HepG2 (cell line): Measurements from ENCODE around the gene ITGB8.

Source experiments
- GZF1 ChIP-seq: sonication (generic); formaldehyde crosslinking; IDR thresholded peaks from 2 replicates; pipeline ENCODE4 v1.5.1; 2020; ENCODE audit warnings: mild to moderate bottlenecking, missing genetic modification reagents
- NFE2L1 ChIP-seq: sonication (generic); formaldehyde crosslinking; IDR thresholded peaks from 2 replicates; pipeline ENCODE4 v1.4.0; 2020; ENCODE audit warnings: missing genetic modification reagents, mild to moderate bottlenecking, borderline replicate concordance
- NFE2L2 ChIP-seq: fragments of 150-350 bp; IDR thresholded peaks from 2 replicates; pipeline ENCODE4 v1.6.1; 2014; ENCODE audit warnings: low read length
- NFKBIZ ChIP-seq: IDR thresholded peaks from 2 replicates; pipeline ENCODE4 v1.6.1; 2018; ENCODE audit warnings: missing genetic modification reagents, missing compliant biosample characterization
- POLR2A ChIP-seq, 2 experiments: IDR thresholded peaks; 2 replicates each; pipeline ENCODE4 v1.6.1; 2011; ENCODE audit warnings: low read depth in 2 of 2, low read length in 2 of 2, mild to moderate bottlenecking in 1 of 2, moderate library complexity in 1 of 2; ENCODE audit not compliant: insufficient read depth in 1 of 2
- REL ChIP-seq: sonication (generic); formaldehyde crosslinking; conservative IDR thresholded peaks from 2 replicates; pipeline ENCODE4 v1.8.0; 2022; ENCODE audit warnings: mild to moderate bottlenecking, missing genetic modification reagents, moderate library complexity
- TBP ChIP-seq: sonication (generic); formaldehyde crosslinking; IDR thresholded peaks from 2 replicates; pipeline ENCODE4 v1.5.0; 2020; ENCODE audit warnings: missing genetic modification reagents
- TCF7L2 ChIP-seq: IDR thresholded peaks from 2 replicates; pipeline ENCODE4 v1.6.1; 2011; ENCODE audit warnings: mild to moderate bottlenecking, low read depth, low read length, moderate library complexity
- ZNF460 ChIP-seq: sonication (generic); formaldehyde crosslinking; IDR thresholded peaks from 2 replicates; pipeline ENCODE4 v1.5.1; 2020; ENCODE audit warnings: missing genetic modification reagents, mild to moderate bottlenecking, borderline replicate concordance
- ZNF468 ChIP-seq: sonication (generic); formaldehyde crosslinking; IDR thresholded peaks from 2 replicates; pipeline ENCODE4 v1.8.0; 2022; ENCODE audit warnings: mild to moderate bottlenecking, moderate library complexity, missing genetic modification reagents
- ZNF614 ChIP-seq: IDR thresholded peaks from 2 replicates; pipeline ENCODE4 v1.6.1; 2018; ENCODE audit warnings: missing biosample characterization, missing genetic modification reagents, inconsistent platforms, borderline replicate concordance
- TF ChIP-seq, protein P1 (sequence below): sonication (generic); formaldehyde crosslinking; IDR thresholded peaks from 2 replicates; pipeline ENCODE4 v1.5.0; 2020; ENCODE audit warnings: mild to moderate bottlenecking, missing genetic modification reagents, moderate library complexity
- TF ChIP-seq, protein P2 (sequence below): sonication (generic); formaldehyde crosslinking; IDR thresholded peaks from 2 replicates; pipeline ENCODE4 v1.8.1; 2023; ENCODE audit warnings: mild to moderate bottlenecking, missing genetic modification reagents
- TF ChIP-seq, protein P3 (sequence below): sonication (generic); formaldehyde crosslinking; IDR thresholded peaks from 2 replicates; pipeline ENCODE4 v1.4.0; 2020; ENCODE audit warnings: missing genetic modification reagents

DNA sequence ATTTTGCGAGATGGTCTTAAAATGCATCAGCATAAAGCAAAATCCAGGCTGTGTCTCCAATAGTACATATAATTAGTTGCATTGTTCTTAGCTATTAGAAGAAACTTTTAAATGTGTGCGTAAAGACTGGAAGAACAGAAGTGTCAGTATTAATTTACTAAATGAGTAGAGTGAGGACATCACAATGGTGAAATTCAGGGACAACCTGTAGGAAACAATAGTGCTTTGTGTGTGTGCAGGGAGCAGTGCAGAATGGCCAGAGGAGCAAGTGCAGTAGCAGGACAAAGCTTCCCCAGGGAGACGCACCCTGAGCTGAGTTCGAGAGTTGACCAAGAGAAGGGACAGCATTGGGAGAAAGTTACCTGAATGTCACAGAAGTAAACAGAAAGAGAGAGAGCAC lies 13.7 kb downstream of the ITGB8 start:
- TF ChIP-seq NFE2L1 (CRISPR knock-in tag): no peak
- TF ChIP-seq NFKBIZ: no peak
- TF ChIP-seq, protein P1, sequence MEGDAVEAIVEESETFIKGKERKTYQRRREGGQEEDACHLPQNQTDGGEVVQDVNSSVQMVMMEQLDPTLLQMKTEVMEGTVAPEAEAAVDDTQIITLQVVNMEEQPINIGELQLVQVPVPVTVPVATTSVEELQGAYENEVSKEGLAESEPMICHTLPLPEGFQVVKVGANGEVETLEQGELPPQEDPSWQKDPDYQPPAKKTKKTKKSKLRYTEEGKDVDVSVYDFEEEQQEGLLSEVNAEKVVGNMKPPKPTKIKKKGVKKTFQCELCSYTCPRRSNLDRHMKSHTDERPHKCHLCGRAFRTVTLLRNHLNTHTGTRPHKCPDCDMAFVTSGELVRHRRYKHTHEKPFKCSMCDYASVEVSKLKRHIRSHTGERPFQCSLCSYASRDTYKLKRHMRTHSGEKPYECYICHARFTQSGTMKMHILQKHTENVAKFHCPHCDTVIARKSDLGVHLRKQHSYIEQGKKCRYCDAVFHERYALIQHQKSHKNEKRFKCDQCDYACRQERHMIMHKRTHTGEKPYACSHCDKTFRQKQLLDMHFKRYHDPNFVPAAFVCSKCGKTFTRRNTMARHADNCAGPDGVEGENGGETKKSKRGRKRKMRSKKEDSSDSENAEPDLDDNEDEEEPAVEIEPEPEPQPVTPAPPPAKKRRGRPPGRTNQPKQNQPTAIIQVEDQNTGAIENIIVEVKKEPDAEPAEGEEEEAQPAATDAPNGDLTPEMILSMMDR (CRISPR knock-in tag): no peak
- no peak for TF ChIP-seq REL (CRISPR knock-in tag)
- TF ChIP-seq ZNF614 (CRISPR knock-in tag): no peak
- no peak for TF ChIP-seq GZF1 (CRISPR knock-in tag)
- TF ChIP-seq, protein P2, sequence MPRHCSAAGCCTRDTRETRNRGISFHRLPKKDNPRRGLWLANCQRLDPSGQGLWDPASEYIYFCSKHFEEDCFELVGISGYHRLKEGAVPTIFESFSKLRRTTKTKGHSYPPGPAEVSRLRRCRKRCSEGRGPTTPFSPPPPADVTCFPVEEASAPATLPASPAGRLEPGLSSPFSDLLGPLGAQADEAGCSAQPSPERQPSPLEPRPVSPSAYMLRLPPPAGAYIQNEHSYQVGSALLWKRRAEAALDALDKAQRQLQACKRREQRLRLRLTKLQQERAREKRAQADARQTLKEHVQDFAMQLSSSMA (CRISPR knock-in tag): no peak
- TF ChIP-seq TCF7L2: no peak
- no peak for TF ChIP-seq NFE2L2
- no peak for TF ChIP-seq TBP (CRISPR knock-in tag)
- TF ChIP-seq ZNF460 (CRISPR knock-in tag): no peak
- no peak for TF ChIP-seq POLR2A (IDR thresholded peaks at IDR 0.05; ENCODE audit: insufficient read depth in 1 of 2, low read depth in 2 of 2, low read length in 2 of 2)
- TF ChIP-seq, protein P3, sequence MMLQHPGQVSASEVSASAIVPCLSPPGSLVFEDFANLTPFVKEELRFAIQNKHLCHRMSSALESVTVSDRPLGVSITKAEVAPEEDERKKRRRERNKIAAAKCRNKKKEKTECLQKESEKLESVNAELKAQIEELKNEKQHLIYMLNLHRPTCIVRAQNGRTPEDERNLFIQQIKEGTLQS (CRISPR knock-in tag): no peak
- no peak for TF ChIP-seq ZNF468 (CRISPR knock-in tag)
